H1 (cell line): Measurements from ENCODE around the gene NSFL1C. TPM values are rescaled to one million over a fixed set of nuclear protein-coding genes. Genes with fewer than 3 reads are reported as not detected.
A peak's percentile ranks its signal among the peaks of the same experiment; 100 is the strongest.

Experiments
- EGR1 ChIP-seq: IDR thresholded peaks from 2 replicates; pipeline ENCODE4 v1.6.1; 2011; ENCODE audit warnings: low read depth, low read length, borderline replicate concordance
- HDAC6 ChIP-seq: IDR thresholded peaks from one replicate; pipeline ENCODE4 v1.7.1; 2012; ENCODE audit warnings: low read depth, mild to moderate bottlenecking, inconsistent platforms, low read length, moderate library complexity
- JUND ChIP-seq: IDR thresholded peaks from 2 replicates; pipeline ENCODE4 v1.6.1; 2011; ENCODE audit warnings: mild to moderate bottlenecking, improper control_type of control experiment, low read length
- KDM1A ChIP-seq: fragments of 200-600, 300-600 bp; sonication (generic); IDR thresholded peaks from 2 replicates; pipeline ENCODE4 v1.7.1; 2016; ENCODE audit warnings: mild to moderate bottlenecking, low read length, borderline replicate concordance
- NRF1 ChIP-seq: IDR thresholded peaks from 2 replicates; pipeline ENCODE4 v1.6.1; 2011; ENCODE audit warnings: mild to moderate bottlenecking, low read depth, low read length, improper control_type of control experiment
- RBBP5 ChIP-seq: IDR thresholded peaks from 2 replicates; pipeline ENCODE4 v1.7.1; 2012; ENCODE audit warnings: low read depth, mild to moderate bottlenecking, inconsistent platforms, low read length, moderate library complexity, borderline replicate concordance
- SIN3A ChIP-seq, 2 experiments: IDR thresholded peaks in 1 of 2; conservative IDR thresholded peaks in 1 of 2; 2 replicates each; pipeline ENCODE4 v1.6.1; 2011 to 2012; ENCODE audit warnings: low read length in 2 of 2, improper control_type of control experiment in 1 of 2, low read depth in 1 of 2, mild to moderate bottlenecking in 1 of 2
- SP1 ChIP-seq: IDR thresholded peaks from 2 replicates; pipeline ENCODE4 v1.6.1; 2011; ENCODE audit warnings: low read depth, low read length
- SP4 ChIP-seq: IDR thresholded peaks from 2 replicates; pipeline ENCODE4 v1.6.1; 2012; ENCODE audit warnings: low read length, inconsistent platforms
- TAF1 ChIP-seq: IDR thresholded peaks from 2 replicates; pipeline ENCODE4 v1.6.1; 2011; ENCODE audit warnings: mild to moderate bottlenecking, low read depth, low read length
- TCF12 ChIP-seq: IDR thresholded peaks from 2 replicates; pipeline ENCODE4 v1.6.1; 2011; ENCODE audit warnings: low read depth, mild to moderate bottlenecking, low read length
- polyA plus RNA-seq, 7 experiments: library from polyadenylated mRNA; depleted of rRNA in 3 of 7; stranded (reverse) in 5 of 7; unstranded in 2 of 7; fragments of >200 nt in 5 of 7; fragments of 200-250 nt in 2 of 7; gene quantifications; 1 replicate in 5 of 7; 2 replicates in 1 of 7; 4 replicates in 1 of 7; pipeline versions ENCODE4 v1.2.1 to v1.2.3, GENCODE V29; 2011 to 2013; ENCODE audit warnings: missing spikeins in 2 of 7, mixed read lengths in 2 of 7
- total RNA-seq: library from RNA; stranded (reverse); fragmentation: NEBNext Ultra II Directional; extraction: Animal tissue kit (Norgen Biotek cat#: 25700); gene quantifications from 2 replicates; pipeline ENCODE4 v1.2.1, GENCODE V29; 2021
- TF ChIP-seq, protein P1 (sequence below): fragments of 300-600 bp; sonication (generic); IDR thresholded peaks from 2 replicates; pipeline ENCODE4 v1.7.1; 2012; ENCODE audit warnings: low read length, moderate library complexity, mild to moderate bottlenecking, inconsistent platforms; ENCODE audit not compliant: insufficient replicate concordance

Gene NSFL1C
- total and polyA plus RNA-seq, 2 of the 8 experiments (the other 6 are each of a cell fraction or from before 2014, with no cell fraction given) = 21.6 to 98.0 TPM

DNA sequence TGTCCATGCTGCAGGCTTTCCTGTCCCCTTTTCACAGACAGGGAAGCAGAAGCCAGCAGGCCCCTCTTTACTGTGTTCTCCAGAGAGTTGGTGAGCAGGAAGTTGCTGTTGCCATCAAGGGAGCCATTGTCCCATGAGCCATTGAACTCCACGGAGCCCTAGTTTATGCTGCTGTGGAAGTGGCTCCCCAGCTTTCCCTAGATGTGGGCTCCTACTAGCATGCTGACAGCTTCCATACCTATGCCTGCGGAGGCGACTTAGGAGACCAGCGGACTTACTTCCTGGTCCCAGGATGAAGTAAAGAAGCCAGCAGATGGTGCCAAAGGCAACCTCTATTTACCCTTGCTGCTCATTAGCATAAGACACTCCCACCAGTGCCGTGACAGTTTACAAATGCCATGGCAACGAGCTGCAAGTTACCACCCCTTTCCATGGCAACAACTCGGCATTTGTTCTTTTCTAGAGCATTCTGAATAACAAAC, 43.0 kb downstream of the NSFL1C start (continued):
- TF ChIP-seq, protein P1, sequence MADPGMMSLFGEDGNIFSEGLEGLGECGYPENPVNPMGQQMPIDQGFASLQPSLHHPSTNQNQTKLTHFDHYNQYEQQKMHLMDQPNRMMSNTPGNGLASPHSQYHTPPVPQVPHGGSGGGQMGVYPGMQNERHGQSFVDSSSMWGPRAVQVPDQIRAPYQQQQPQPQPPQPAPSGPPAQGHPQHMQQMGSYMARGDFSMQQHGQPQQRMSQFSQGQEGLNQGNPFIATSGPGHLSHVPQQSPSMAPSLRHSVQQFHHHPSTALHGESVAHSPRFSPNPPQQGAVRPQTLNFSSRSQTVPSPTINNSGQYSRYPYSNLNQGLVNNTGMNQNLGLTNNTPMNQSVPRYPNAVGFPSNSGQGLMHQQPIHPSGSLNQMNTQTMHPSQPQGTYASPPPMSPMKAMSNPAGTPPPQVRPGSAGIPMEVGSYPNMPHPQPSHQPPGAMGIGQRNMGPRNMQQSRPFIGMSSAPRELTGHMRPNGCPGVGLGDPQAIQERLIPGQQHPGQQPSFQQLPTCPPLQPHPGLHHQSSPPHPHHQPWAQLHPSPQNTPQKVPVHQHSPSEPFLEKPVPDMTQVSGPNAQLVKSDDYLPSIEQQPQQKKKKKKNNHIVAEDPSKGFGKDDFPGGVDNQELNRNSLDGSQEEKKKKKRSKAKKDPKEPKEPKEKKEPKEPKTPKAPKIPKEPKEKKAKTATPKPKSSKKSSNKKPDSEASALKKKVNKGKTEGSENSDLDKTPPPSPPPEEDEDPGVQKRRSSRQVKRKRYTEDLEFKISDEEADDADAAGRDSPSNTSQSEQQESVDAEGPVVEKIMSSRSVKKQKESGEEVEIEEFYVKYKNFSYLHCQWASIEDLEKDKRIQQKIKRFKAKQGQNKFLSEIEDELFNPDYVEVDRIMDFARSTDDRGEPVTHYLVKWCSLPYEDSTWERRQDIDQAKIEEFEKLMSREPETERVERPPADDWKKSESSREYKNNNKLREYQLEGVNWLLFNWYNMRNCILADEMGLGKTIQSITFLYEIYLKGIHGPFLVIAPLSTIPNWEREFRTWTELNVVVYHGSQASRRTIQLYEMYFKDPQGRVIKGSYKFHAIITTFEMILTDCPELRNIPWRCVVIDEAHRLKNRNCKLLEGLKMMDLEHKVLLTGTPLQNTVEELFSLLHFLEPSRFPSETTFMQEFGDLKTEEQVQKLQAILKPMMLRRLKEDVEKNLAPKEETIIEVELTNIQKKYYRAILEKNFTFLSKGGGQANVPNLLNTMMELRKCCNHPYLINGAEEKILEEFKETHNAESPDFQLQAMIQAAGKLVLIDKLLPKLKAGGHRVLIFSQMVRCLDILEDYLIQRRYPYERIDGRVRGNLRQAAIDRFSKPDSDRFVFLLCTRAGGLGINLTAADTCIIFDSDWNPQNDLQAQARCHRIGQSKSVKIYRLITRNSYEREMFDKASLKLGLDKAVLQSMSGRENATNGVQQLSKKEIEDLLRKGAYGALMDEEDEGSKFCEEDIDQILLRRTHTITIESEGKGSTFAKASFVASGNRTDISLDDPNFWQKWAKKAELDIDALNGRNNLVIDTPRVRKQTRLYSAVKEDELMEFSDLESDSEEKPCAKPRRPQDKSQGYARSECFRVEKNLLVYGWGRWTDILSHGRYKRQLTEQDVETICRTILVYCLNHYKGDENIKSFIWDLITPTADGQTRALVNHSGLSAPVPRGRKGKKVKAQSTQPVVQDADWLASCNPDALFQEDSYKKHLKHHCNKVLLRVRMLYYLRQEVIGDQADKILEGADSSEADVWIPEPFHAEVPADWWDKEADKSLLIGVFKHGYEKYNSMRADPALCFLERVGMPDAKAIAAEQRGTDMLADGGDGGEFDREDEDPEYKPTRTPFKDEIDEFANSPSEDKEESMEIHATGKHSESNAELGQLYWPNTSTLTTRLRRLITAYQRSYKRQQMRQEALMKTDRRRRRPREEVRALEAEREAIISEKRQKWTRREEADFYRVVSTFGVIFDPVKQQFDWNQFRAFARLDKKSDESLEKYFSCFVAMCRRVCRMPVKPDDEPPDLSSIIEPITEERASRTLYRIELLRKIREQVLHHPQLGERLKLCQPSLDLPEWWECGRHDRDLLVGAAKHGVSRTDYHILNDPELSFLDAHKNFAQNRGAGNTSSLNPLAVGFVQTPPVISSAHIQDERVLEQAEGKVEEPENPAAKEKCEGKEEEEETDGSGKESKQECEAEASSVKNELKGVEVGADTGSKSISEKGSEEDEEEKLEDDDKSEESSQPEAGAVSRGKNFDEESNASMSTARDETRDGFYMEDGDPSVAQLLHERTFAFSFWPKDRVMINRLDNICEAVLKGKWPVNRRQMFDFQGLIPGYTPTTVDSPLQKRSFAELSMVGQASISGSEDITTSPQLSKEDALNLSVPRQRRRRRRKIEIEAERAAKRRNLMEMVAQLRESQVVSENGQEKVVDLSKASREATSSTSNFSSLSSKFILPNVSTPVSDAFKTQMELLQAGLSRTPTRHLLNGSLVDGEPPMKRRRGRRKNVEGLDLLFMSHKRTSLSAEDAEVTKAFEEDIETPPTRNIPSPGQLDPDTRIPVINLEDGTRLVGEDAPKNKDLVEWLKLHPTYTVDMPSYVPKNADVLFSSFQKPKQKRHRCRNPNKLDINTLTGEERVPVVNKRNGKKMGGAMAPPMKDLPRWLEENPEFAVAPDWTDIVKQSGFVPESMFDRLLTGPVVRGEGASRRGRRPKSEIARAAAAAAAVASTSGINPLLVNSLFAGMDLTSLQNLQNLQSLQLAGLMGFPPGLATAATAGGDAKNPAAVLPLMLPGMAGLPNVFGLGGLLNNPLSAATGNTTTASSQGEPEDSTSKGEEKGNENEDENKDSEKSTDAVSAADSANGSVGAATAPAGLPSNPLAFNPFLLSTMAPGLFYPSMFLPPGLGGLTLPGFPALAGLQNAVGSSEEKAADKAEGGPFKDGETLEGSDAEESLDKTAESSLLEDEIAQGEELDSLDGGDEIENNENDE = peak; percentile 28
- TF ChIP-seq NRF1 (no peak), JUND (no peak), KDM1A (no peak), TCF12 (peak; percentile 61; the same call in 1 of the 2 replicates), HDAC6 (no peak), SP1 (peak; percentile 76; the same call in 1 of the 2 replicates), EGR1 (no peak), SIN3A (conservative IDR thresholded peaks at IDR 0.05 in 1 of 2, IDR thresholded peaks at IDR 0.05 in 1 of 2; ENCODE audit: low read depth in 1 of 2, low read length in 2 of 2) (peak; percentile 85 to 97; a peak in 3 of 4 replicates), SP4 (no peak), TAF1 (peak; percentile 40; the same call in 1 of the 2 replicates), RBBP5 (no peak)
